Astrocyte (in vitro differentiated cells and primary cell): Measurements from ENCODE around the gene PPAN. TPM values are rescaled to one million over a fixed set of nuclear protein-coding genes. Genes with fewer than 3 reads are reported as not detected.
A peak's percentile ranks its signal among the peaks of the same experiment; 100 is the strongest.

Experiments used
- DNase-seq: peaks from one replicate; pipeline ENCODE4 v3.0.0-alpha.2; 2010; ENCODE audit warnings: low read depth
- FAIRE-seq: peaks from 2 replicates; lab custom pipeline; 2011; peaks lifted over from hg19 to GRCh38; lab: Jason Lieb, UNC
- H2AFZ ChIP-seq: 2 replicates; pipeline ENCODE4 v1.6.0; 2012; ENCODE audit warnings: low read depth, low read length, inconsistent platforms
- H3K27ac ChIP-seq: 2 replicates; pipeline ENCODE4 v1.5.1; 2011; ENCODE audit warnings: low read depth, low read length, inconsistent platforms
- H3K27me3 ChIP-seq: 2 replicates; pipeline ENCODE4 v1.6.0; 2011; ENCODE audit warnings: low read length, inconsistent platforms; ENCODE audit not compliant: insufficient read depth
- H3K36me3 ChIP-seq: 2 replicates; pipeline ENCODE4 v1.5.1; 2011; ENCODE audit warnings: low read length, inconsistent platforms; ENCODE audit not compliant: insufficient read depth
- H3K4me1 ChIP-seq: 2 replicates; pipeline ENCODE4 v1.5.1; 2011; ENCODE audit warnings: low read length, inconsistent platforms; ENCODE audit not compliant: insufficient read depth
- H3K4me2 ChIP-seq: 2 replicates; pipeline ENCODE4 v1.6.0; 2012; ENCODE audit warnings: low read length, inconsistent platforms
- H3K4me3 ChIP-seq: 2 replicates; pipeline ENCODE4 v1.5.1; 2011; ENCODE audit warnings: low read depth, mild to moderate bottlenecking, low read length, inconsistent platforms; ENCODE audit not compliant: insufficient read depth
- H3K79me2 ChIP-seq: 2 replicates; pipeline ENCODE4 v1.6.0; 2012; ENCODE audit warnings: mild to moderate bottlenecking, low read length, inconsistent platforms; ENCODE audit not compliant: insufficient read depth
- H3K9ac ChIP-seq: 2 replicates; pipeline ENCODE4 v1.6.0; 2012; ENCODE audit warnings: mild to moderate bottlenecking, low read length, inconsistent platforms
- H3K9me3 ChIP-seq: 2 replicates; pipeline ENCODE4 v1.5.1; 2012; ENCODE audit warnings: low read depth, mild to moderate bottlenecking, low read length, inconsistent platforms; ENCODE audit not compliant: insufficient read depth
- H4K20me1 ChIP-seq: 2 replicates; pipeline ENCODE4 v1.6.0; 2012; ENCODE audit warnings: low read length, inconsistent platforms; ENCODE audit not compliant: insufficient read depth
- H3K27ac Mint-ChIP-seq: one replicate; pipeline ENCODE4 v1.8.0; 2021; ENCODE audit warnings: mild to moderate bottlenecking, mixed read lengths; ENCODE audit not compliant: unreplicated experiment
- H3K27me3 Mint-ChIP-seq: one replicate; pipeline ENCODE4 v1.8.0; 2021; ENCODE audit warnings: low read depth, mixed read lengths; ENCODE audit not compliant: unreplicated experiment
- H3K36me3 Mint-ChIP-seq: one replicate; pipeline ENCODE4 v1.8.0; 2021; ENCODE audit warnings: low read depth, mixed read lengths; ENCODE audit not compliant: unreplicated experiment
- H3K4me1 Mint-ChIP-seq: one replicate; pipeline ENCODE4 v1.8.0; 2021; ENCODE audit warnings: low read depth, mixed read lengths; ENCODE audit not compliant: unreplicated experiment
- H3K4me3 Mint-ChIP-seq: one replicate; pipeline ENCODE4 v1.8.0; 2021; ENCODE audit warnings: mild to moderate bottlenecking, moderate library complexity, mixed read lengths; ENCODE audit not compliant: unreplicated experiment
- H3K9me3 Mint-ChIP-seq: one replicate; pipeline ENCODE4 v1.8.0; 2021; ENCODE audit warnings: mild to moderate bottlenecking, mixed read lengths; ENCODE audit not compliant: unreplicated experiment
- CTCF ChIP-seq: IDR thresholded peaks from 2 replicates; pipeline ENCODE4 v1.5.1; 2011; ENCODE audit warnings: low read depth, mild to moderate bottlenecking, inconsistent platforms, low read length, moderate library complexity; ENCODE audit not compliant: insufficient read depth
- EZH2 ChIP-seq: IDR thresholded peaks from 2 replicates; pipeline ENCODE4 v1.6.1; 2012; ENCODE audit warnings: mild to moderate bottlenecking, low read length, inconsistent platforms; ENCODE audit not compliant: insufficient read depth
- total RNA-seq: library from RNA; stranded (reverse); gene quantifications from 2 replicates; pipeline ENCODE4 v1.2.1, GENCODE V29; 2021

The PPAN gene
- total RNA-seq, 1 donor from 2014 or later: 55.6 TPM

GRCh38 chr19:10115392-10116084 lies 9.4 kb downstream of the PPAN start:
- H3K9ac ChIP-seq: no peak overlapping the region
- peaks cover 69% of the 10 kb centered on the region for H4K20me1 ChIP-seq
- H3K4me2 ChIP-seq: no peak overlapping the region
- H3K9me3 Mint-ChIP-seq: no peaks in the 10 kb centered on the region
- H3K27ac ChIP-seq: no peak overlapping the region
- no peaks in the 10 kb centered on the region for H3K27me3 Mint-ChIP-seq
- peaks cover 3% of the 10 kb centered on the region for H3K36me3 ChIP-seq
- H2AFZ ChIP-seq: no peak overlapping the region
- H3K36me3 Mint-ChIP-seq: peaks cover 13% of the 10 kb centered on the region
- peaks cover 36% of the 10 kb centered on the region for H3K79me2 ChIP-seq
- DNase-seq (no peak), FAIRE-seq (no peak)
- no peaks in the 10 kb centered on the region for H3K9me3 ChIP-seq
- H3K27me3 ChIP-seq: no peaks in the 10 kb centered on the region
- no peak overlapping the region for H3K4me3 Mint-ChIP-seq
- H3K4me1 ChIP-seq: peaks cover 13% of the 10 kb centered on the region
- TF ChIP-seq CTCF (no peak), EZH2 (no peak)
- H3K27ac Mint-ChIP-seq: no peak overlapping the region
- H3K4me3 ChIP-seq: no peak overlapping the region
- peaks cover 10% of the 10 kb centered on the region for H3K4me1 Mint-ChIP-seq

GRCh38 chr19:10116085-10116865 lies 10.1 kb downstream of the PPAN start:
- H3K4me1 Mint-ChIP-seq: peaks cover 10% of the 10 kb centered on the region
- no peak for FAIRE-seq

More at GRCh38 chr19:10116085-10116865, 10.1 kb downstream of the PPAN start:
- H3K27ac ChIP-seq: no peak overlapping the region
- TF ChIP-seq EZH2: no peak
- TF ChIP-seq CTCF: no peak
- H4K20me1 ChIP-seq: peaks cover 66% of the 10 kb centered on the region
- Mint-ChIP-seq H3K27ac (peak overlapping the region; percentile 71), H3K27me3 (no peaks in the 10 kb centered on the region), H3K9me3 (no peaks in the 10 kb centered on the region), H3K4me3 (no peak overlapping the region), H3K36me3 (peaks cover 10% of the 10 kb centered on the region)
- no peak overlapping the region for H2AFZ ChIP-seq
- H3K9me3 ChIP-seq: no peaks in the 10 kb centered on the region
- H3K4me2 ChIP-seq: no peak overlapping the region
- no peak overlapping the region for H3K9ac ChIP-seq
- no peak for DNase-seq
- H3K4me1 ChIP-seq: peaks cover 16% of the 10 kb centered on the region
- peaks cover 3% of the 10 kb centered on the region for H3K36me3 ChIP-seq
- H3K79me2 ChIP-seq: peaks cover 36% of the 10 kb centered on the region
- no peak overlapping the region for H3K4me3 ChIP-seq
- no peaks in the 10 kb centered on the region for H3K27me3 ChIP-seq
